ENCODE results near the gene ATAD3C.

ATAD3C gene

DNA sequence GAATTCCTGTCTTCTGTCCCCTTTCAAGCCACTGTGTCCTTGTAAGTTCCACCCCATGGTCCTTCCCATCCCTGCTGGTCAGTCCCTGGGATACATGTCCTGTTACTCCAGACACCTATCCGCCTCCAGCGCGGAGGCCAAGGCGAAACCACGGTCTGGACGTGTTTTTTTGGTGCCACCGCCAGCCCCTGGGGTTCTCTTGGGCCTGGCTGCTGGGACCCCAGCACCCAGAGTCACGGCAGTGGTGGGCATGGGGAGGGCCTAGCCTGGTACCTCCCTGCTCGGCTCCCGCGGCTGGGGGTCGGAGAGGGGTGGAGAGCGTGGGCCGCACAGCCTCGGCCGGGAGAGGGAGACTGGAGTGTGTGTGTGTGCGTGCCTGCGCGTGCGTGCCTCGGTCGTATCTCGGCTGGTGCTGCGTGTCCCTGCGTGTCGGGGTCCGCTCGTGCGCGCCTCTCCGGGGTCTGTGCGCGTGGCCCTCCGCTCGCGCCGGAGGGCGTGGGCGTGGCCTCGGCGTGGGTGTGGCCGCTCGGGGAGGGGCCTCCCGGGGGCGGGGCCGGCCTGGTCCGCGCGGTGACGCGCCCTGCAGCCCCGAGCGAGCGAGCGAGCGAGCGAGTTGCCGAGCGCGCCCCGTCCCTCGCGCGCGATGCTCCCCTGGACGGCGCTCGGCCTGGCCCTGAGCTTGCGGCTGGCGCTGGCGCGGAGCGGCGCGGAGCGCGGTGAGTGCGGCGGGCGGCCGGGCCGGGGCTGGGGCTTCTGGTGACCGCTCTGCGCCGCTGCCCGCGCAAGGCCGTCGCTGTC is 14.2 kb upstream of the ATAD3C start, which contains the start of gene VWA1 (continued):
- TF ChIP-seq, protein P1, sequence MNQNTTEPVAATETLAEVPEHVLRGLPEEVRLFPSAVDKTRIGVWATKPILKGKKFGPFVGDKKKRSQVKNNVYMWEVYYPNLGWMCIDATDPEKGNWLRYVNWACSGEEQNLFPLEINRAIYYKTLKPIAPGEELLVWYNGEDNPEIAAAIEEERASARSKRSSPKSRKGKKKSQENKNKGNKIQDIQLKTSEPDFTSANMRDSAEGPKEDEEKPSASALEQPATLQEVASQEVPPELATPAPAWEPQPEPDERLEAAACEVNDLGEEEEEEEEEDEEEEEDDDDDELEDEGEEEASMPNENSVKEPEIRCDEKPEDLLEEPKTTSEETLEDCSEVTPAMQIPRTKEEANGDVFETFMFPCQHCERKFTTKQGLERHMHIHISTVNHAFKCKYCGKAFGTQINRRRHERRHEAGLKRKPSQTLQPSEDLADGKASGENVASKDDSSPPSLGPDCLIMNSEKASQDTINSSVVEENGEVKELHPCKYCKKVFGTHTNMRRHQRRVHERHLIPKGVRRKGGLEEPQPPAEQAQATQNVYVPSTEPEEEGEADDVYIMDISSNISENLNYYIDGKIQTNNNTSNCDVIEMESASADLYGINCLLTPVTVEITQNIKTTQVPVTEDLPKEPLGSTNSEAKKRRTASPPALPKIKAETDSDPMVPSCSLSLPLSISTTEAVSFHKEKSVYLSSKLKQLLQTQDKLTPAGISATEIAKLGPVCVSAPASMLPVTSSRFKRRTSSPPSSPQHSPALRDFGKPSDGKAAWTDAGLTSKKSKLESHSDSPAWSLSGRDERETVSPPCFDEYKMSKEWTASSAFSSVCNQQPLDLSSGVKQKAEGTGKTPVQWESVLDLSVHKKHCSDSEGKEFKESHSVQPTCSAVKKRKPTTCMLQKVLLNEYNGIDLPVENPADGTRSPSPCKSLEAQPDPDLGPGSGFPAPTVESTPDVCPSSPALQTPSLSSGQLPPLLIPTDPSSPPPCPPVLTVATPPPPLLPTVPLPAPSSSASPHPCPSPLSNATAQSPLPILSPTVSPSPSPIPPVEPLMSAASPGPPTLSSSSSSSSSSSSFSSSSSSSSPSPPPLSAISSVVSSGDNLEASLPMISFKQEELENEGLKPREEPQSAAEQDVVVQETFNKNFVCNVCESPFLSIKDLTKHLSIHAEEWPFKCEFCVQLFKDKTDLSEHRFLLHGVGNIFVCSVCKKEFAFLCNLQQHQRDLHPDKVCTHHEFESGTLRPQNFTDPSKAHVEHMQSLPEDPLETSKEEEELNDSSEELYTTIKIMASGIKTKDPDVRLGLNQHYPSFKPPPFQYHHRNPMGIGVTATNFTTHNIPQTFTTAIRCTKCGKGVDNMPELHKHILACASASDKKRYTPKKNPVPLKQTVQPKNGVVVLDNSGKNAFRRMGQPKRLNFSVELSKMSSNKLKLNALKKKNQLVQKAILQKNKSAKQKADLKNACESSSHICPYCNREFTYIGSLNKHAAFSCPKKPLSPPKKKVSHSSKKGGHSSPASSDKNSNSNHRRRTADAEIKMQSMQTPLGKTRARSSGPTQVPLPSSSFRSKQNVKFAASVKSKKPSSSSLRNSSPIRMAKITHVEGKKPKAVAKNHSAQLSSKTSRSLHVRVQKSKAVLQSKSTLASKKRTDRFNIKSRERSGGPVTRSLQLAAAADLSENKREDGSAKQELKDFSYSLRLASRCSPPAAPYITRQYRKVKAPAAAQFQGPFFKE (tag by site-specific recombination; IDR thresholded peaks at IDR 0.05; ENCODE audit: borderline replicate concordance): no peak
- TF ChIP-seq, protein P2, sequence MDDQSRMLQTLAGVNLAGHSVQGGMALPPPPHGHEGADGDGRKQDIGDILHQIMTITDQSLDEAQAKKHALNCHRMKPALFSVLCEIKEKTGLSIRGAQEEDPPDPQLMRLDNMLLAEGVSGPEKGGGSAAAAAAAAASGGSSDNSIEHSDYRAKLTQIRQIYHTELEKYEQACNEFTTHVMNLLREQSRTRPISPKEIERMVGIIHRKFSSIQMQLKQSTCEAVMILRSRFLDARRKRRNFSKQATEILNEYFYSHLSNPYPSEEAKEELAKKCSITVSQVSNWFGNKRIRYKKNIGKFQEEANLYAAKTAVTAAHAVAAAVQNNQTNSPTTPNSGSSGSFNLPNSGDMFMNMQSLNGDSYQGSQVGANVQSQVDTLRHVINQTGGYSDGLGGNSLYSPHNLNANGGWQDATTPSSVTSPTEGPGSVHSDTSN (CRISPR knock-in tag; IDR thresholded peaks at IDR 0.05): 0 out of 2 replicates have a peak, but pooled peaks have one; percentile 63
- TF ChIP-seq ZNF354C (tag by site-specific recombination; IDR thresholded peaks at IDR 0.05; ENCODE audit: borderline replicate concordance, low read depth) (no peak), ZFHX2 (tag by site-specific recombination; conservative IDR thresholded peaks at IDR 0.05) (peak; percentile 84), SP2 (tag by site-specific recombination; IDR thresholded peaks at IDR 0.05) (peak; percentile 48), ZNF157 (tag by site-specific recombination; IDR thresholded peaks at IDR 0.05) (no peak), ZNF426 (tag by site-specific recombination; IDR thresholded peaks at IDR 0.05) (no peak), EGR2 (tag by site-specific recombination; IDR thresholded peaks at IDR 0.05; ENCODE audit: low read depth) (peak; percentile 72), TRIM28 (IDR thresholded peaks at IDR 0.05; ENCODE audit: borderline replicate concordance, low read length) (no peak), ZNF626 (tag by site-specific recombination; IDR thresholded peaks at IDR 0.05) (no peak), ZXDB (tag by site-specific recombination; IDR thresholded peaks at IDR 0.05) (no peak), KLF7 (tag by site-specific recombination; IDR thresholded peaks at IDR 0.05; ENCODE audit: borderline replicate concordance) (0 out of 2 replicates have a peak, but pooled peaks have one; percentile 15), ZNF37A (tag by site-specific recombination; IDR thresholded peaks at IDR 0.05) (no peak), SETDB1 (IDR thresholded peaks at IDR 0.05; ENCODE audit: insufficient read length, low read length) (no peak)

DNA sequence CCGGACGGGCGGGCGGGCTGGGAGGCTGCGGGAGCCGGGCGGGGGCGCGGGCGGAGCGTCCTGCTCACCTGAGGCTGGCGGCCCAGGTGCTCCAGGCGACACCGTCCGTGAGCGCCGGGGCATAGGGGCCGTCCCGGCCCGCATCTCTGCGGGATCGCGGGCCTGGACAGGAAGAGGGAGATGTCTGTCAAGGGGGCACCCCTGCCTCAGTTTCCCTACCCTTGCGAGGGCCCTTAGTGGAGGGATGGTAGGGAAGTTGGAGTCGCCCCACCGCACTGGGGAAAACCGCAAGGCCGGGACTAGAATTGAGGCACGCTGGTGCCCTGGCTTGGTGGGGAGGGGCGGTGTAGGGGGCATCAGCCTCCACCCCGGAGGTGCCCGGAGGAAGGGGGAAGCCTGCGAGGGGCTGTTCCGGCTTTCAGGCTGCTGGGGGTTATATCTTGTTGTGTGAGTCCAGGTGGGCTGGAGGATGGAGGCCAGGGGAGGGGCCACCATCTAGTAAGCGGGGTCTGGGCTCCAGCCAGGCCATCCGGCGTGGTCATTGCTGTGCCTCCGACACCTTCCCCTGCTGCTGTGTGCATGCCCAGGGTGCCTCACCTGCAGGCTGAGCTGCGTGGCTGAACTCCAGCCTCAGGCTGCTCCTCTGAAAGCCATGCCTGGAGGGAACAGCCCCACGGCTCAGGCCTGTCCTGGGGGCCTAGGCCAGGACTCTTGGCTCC is 13.4 kb upstream of the ATAD3C start:
- ChIA-PET CTCF (interaction anchor here (0.5 to 1.4 kb wide), 2 partner anchors 37 to 533 kb away, joined by 3 to 6 read pairs; partner anchors contain the start of gene CCNL2), POLR2A (interaction anchor here (0.5 kb wide), 1 partner anchor 226 kb away, joined by 4 read pairs; no protein-coding TSS in a partner anchor)
- Histone ChIP-seq H3K9me3 (ENCODE audit: control insufficient read depth, insufficient read depth, low read depth, low read length) (no peaks in the 10 kb centered on the region), H3K27ac (ENCODE audit: extremely low read depth, low read depth, low read length) (no peak overlapping the region), H3K4me3 (ENCODE audit: low read depth, low read length) (peak overlapping the region; percentile 24), H3K4me1 (ENCODE audit: control insufficient read depth, insufficient read depth, low read length) (no peaks in the 10 kb centered on the region), H3K36me3 (ENCODE audit: control insufficient read depth in 2 of 2, insufficient read depth in 1 of 2, low read length in 2 of 2) (peaks cover 0 to 9% of the 10 kb centered on the region in 2 experiments; a peak in 1 of 3 replicates)
- 0 out of 2 replicates have a peak, but pooled peaks have one; percentile 24 for TF ChIP-seq ZNF600 (tag by site-specific recombination; IDR thresholded peaks at IDR 0.05)
- no peak for TF ChIP-seq ZNF558 (tag by site-specific recombination; IDR thresholded peaks at IDR 0.05)
- no peak for TF ChIP-seq ZNF23 (tag by site-specific recombination; IDR thresholded peaks at IDR 0.05; ENCODE audit: borderline replicate concordance)
- TF ChIP-seq ZNF341 (tag by site-specific recombination; IDR thresholded peaks at IDR 0.05; ENCODE audit: low read depth): peak; percentile 89
- TF ChIP-seq PRDM1 (tag by site-specific recombination; IDR thresholded peaks at IDR 0.05): no peak
- TF ChIP-seq, protein P3, sequence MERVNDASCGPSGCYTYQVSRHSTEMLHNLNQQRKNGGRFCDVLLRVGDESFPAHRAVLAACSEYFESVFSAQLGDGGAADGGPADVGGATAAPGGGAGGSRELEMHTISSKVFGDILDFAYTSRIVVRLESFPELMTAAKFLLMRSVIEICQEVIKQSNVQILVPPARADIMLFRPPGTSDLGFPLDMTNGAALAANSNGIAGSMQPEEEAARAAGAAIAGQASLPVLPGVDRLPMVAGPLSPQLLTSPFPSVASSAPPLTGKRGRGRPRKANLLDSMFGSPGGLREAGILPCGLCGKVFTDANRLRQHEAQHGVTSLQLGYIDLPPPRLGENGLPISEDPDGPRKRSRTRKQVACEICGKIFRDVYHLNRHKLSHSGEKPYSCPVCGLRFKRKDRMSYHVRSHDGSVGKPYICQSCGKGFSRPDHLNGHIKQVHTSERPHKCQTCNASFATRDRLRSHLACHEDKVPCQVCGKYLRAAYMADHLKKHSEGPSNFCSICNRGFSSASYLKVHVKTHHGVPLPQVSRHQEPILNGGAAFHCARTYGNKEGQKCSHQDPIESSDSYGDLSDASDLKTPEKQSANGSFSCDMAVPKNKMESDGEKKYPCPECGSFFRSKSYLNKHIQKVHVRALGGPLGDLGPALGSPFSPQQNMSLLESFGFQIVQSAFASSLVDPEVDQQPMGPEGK (tag by site-specific recombination; IDR thresholded peaks at IDR 0.05): 0 out of 2 replicates have a peak, but pooled peaks have one; percentile 22
- TF ChIP-seq, protein P4, sequence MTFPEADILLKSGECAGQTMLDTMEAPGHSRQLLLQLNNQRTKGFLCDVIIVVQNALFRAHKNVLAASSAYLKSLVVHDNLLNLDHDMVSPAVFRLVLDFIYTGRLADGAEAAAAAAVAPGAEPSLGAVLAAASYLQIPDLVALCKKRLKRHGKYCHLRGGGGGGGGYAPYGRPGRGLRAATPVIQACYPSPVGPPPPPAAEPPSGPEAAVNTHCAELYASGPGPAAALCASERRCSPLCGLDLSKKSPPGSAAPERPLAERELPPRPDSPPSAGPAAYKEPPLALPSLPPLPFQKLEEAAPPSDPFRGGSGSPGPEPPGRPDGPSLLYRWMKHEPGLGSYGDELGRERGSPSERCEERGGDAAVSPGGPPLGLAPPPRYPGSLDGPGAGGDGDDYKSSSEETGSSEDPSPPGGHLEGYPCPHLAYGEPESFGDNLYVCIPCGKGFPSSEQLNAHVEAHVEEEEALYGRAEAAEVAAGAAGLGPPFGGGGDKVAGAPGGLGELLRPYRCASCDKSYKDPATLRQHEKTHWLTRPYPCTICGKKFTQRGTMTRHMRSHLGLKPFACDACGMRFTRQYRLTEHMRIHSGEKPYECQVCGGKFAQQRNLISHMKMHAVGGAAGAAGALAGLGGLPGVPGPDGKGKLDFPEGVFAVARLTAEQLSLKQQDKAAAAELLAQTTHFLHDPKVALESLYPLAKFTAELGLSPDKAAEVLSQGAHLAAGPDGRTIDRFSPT (tag by site-specific recombination; IDR thresholded peaks at IDR 0.05): 0 out of 2 replicates have a peak, but pooled peaks have one; percentile 19

All from HEK293 (cell line).